NCI-H446 treated with DMSO at 0.1 percent for 48 hours (cell line): Measurements from ENCODE around the gene IWS1.

Experiments
- DNase-seq: peaks from one replicate; lab custom pipeline; 2025; lab: John Stamatoyannopoulos, UW

IWS1 gene

GRCh38 chr2:127486247-127487058 lies 39.8 kb downstream of the IWS1 start:
- DNase-seq, result no peak

- no peak for DNase-seq
These were observed 40.6 kb downstream of the IWS1 start for GRCh38 chr2:127485694-127486071.

- no peak for DNase-seq
These were observed 41.1 kb downstream of the IWS1 start for GRCh38 chr2:127485051-127485693.

- no peak for DNase-seq
These were observed 44.3 kb downstream of the IWS1 start for GRCh38 chr2:127482031-127482430.

- DNase-seq, result no peak
These were observed 46.2 kb downstream of the IWS1 start for GRCh38 chr2:127479866-127480743.

GRCh38 chr2:127479219-127479825 lies 47.0 kb downstream of the IWS1 start:
- DNase-seq, result peak; percentile 7

GRCh38 chr2:127475788-127476187 lies 50.5 kb downstream of the IWS1 start:
- DNase-seq, result no peak

GRCh38 chr2:127472268-127472667 lies 54.0 kb downstream of the IWS1 start:
- DNase-seq, result no peak

- DNase-seq, result no peak
These were observed 54.9 kb downstream of the IWS1 start for GRCh38 chr2:127471286-127471988.

- no peak for DNase-seq
These were observed 56.3 kb downstream of the IWS1 start for GRCh38 chr2:127469974-127470373.

- no peak for DNase-seq
These were observed 57.2 kb downstream of the IWS1 start for GRCh38 chr2:127469051-127469450.

GRCh38 chr2:127465258-127465657 lies 61.0 kb downstream of the IWS1 start:
- DNase-seq, result no peak

GRCh38 chr2:127464470-127465257 lies 61.6 kb downstream of the IWS1 start:
- DNase-seq, result no peak

- DNase-seq, result no peak
These were observed 62.9 kb downstream of the IWS1 start for GRCh38 chr2:127463155-127463991.

- DNase-seq, result no peak
These were observed 63.8 kb downstream of the IWS1 start for GRCh38 chr2:127462461-127462860.

GRCh38 chr2:127456960-127457359 lies 69.3 kb downstream of the IWS1 start:
- no peak for DNase-seq

- no peak for DNase-seq
These were observed 70.5 kb downstream of the IWS1 start for GRCh38 chr2:127455566-127456493.
